Measurements from ENCODE around the gene FAM89A. TPM values are rescaled to one million over a fixed set of nuclear protein-coding genes. Genes with fewer than 3 reads are reported as not detected.

The FAM89A gene
- total and polyA plus RNA-seq, 9 of the 15 experiments (the other 6 are each of a cell fraction or from before 2014, with no cell fraction given) = 8.7 to 66.2 (median 43.3) TPM

DNA sequence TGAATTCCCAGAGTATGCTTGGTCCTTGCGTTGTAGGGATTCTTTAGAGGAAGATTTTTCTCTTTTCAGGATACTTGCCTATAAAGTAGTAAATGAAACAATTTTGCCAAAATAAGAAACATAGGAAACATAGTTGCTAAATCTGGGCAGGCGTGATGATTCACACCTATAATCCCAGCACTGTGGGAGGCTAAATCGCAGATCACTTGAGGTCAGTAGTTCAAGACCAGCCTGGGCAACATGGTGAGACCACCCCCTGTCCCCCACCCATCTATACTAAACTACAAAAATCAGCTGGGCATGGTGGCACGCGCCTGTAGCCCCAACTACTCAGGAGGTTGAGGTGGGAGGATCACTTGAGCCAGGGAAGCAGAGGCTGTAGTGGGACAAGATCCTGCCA, 56.2 kb downstream of the FAM89A start (continued):
- TF ChIP-seq, protein P1, sequence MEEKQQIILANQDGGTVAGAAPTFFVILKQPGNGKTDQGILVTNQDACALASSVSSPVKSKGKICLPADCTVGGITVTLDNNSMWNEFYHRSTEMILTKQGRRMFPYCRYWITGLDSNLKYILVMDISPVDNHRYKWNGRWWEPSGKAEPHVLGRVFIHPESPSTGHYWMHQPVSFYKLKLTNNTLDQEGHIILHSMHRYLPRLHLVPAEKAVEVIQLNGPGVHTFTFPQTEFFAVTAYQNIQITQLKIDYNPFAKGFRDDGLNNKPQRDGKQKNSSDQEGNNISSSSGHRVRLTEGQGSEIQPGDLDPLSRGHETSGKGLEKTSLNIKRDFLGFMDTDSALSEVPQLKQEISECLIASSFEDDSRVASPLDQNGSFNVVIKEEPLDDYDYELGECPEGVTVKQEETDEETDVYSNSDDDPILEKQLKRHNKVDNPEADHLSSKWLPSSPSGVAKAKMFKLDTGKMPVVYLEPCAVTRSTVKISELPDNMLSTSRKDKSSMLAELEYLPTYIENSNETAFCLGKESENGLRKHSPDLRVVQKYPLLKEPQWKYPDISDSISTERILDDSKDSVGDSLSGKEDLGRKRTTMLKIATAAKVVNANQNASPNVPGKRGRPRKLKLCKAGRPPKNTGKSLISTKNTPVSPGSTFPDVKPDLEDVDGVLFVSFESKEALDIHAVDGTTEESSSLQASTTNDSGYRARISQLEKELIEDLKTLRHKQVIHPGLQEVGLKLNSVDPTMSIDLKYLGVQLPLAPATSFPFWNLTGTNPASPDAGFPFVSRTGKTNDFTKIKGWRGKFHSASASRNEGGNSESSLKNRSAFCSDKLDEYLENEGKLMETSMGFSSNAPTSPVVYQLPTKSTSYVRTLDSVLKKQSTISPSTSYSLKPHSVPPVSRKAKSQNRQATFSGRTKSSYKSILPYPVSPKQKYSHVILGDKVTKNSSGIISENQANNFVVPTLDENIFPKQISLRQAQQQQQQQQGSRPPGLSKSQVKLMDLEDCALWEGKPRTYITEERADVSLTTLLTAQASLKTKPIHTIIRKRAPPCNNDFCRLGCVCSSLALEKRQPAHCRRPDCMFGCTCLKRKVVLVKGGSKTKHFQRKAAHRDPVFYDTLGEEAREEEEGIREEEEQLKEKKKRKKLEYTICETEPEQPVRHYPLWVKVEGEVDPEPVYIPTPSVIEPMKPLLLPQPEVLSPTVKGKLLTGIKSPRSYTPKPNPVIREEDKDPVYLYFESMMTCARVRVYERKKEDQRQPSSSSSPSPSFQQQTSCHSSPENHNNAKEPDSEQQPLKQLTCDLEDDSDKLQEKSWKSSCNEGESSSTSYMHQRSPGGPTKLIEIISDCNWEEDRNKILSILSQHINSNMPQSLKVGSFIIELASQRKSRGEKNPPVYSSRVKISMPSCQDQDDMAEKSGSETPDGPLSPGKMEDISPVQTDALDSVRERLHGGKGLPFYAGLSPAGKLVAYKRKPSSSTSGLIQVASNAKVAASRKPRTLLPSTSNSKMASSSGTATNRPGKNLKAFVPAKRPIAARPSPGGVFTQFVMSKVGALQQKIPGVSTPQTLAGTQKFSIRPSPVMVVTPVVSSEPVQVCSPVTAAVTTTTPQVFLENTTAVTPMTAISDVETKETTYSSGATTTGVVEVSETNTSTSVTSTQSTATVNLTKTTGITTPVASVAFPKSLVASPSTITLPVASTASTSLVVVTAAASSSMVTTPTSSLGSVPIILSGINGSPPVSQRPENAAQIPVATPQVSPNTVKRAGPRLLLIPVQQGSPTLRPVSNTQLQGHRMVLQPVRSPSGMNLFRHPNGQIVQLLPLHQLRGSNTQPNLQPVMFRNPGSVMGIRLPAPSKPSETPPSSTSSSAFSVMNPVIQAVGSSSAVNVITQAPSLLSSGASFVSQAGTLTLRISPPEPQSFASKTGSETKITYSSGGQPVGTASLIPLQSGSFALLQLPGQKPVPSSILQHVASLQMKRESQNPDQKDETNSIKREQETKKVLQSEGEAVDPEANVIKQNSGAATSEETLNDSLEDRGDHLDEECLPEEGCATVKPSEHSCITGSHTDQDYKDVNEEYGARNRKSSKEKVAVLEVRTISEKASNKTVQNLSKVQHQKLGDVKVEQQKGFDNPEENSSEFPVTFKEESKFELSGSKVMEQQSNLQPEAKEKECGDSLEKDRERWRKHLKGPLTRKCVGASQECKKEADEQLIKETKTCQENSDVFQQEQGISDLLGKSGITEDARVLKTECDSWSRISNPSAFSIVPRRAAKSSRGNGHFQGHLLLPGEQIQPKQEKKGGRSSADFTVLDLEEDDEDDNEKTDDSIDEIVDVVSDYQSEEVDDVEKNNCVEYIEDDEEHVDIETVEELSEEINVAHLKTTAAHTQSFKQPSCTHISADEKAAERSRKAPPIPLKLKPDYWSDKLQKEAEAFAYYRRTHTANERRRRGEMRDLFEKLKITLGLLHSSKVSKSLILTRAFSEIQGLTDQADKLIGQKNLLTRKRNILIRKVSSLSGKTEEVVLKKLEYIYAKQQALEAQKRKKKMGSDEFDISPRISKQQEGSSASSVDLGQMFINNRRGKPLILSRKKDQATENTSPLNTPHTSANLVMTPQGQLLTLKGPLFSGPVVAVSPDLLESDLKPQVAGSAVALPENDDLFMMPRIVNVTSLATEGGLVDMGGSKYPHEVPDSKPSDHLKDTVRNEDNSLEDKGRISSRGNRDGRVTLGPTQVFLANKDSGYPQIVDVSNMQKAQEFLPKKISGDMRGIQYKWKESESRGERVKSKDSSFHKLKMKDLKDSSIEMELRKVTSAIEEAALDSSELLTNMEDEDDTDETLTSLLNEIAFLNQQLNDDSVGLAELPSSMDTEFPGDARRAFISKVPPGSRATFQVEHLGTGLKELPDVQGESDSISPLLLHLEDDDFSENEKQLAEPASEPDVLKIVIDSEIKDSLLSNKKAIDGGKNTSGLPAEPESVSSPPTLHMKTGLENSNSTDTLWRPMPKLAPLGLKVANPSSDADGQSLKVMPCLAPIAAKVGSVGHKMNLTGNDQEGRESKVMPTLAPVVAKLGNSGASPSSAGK (IDR thresholded peaks at IDR 0.05) = peak; percentile 56
- TF ChIP-seq KDM1A (IDR thresholded peaks at IDR 0.05) (peak; percentile 80 to 87; a peak in 3 of 4 replicates), C11orf30 (IDR thresholded peaks at IDR 0.05; ENCODE audit: low read depth) (no peak), HSF4 (CRISPR knock-in tag; IDR thresholded peaks at IDR 0.05; ENCODE audit: borderline replicate concordance) (0 out of 2 replicates have a peak, but pooled peaks have one; percentile 5), GATAD2A (IDR thresholded peaks at IDR 0.05) (no peak), ZNF583 (CRISPR knock-in tag; IDR thresholded peaks at IDR 0.05) (0 out of 2 replicates have a peak, but pooled peaks have one; percentile 53), RB1 (IDR thresholded peaks at IDR 0.05; ENCODE audit: low read depth) (no peak), BCOR (IDR thresholded peaks at IDR 0.05) (no peak)

Data from K562 (cell line).